ENCODE measurements around the gene GSG1L2.

GRCh38 chr17:9845306-9845705 lies 23.4 kb upstream of the GSG1L2 start:
- TF ChIP-seq, protein P1, sequence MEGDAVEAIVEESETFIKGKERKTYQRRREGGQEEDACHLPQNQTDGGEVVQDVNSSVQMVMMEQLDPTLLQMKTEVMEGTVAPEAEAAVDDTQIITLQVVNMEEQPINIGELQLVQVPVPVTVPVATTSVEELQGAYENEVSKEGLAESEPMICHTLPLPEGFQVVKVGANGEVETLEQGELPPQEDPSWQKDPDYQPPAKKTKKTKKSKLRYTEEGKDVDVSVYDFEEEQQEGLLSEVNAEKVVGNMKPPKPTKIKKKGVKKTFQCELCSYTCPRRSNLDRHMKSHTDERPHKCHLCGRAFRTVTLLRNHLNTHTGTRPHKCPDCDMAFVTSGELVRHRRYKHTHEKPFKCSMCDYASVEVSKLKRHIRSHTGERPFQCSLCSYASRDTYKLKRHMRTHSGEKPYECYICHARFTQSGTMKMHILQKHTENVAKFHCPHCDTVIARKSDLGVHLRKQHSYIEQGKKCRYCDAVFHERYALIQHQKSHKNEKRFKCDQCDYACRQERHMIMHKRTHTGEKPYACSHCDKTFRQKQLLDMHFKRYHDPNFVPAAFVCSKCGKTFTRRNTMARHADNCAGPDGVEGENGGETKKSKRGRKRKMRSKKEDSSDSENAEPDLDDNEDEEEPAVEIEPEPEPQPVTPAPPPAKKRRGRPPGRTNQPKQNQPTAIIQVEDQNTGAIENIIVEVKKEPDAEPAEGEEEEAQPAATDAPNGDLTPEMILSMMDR (IDR thresholded peaks at IDR 0.05) = no peak
- TF ChIP-seq POLR2A (IDR thresholded peaks at IDR 0.05) = no peak
